DMS153 treated with DMSO at 0.1 percent for 48 hours (cell line): ENCODE results near the gene LCN10.
"Not testable (repeated sequence)": the region's sequence is repeated elsewhere in the genome, so short reads cannot be mapped to it uniquely, and the experiment has no call there.

ENCODE experiments used
- DNase-seq: peaks from one replicate; lab custom pipeline; 2025; ENCODE audit not compliant: unreplicated experiment; lab: John Stamatoyannopoulos, UW

Gene LCN10

GRCh38 chr9:136704741-136705140, 38.0 kb downstream of the LCN10 start:
- DNase-seq, result not testable (repeated sequence)

- no peak for DNase-seq
Measured at GRCh38 chr9:136703276-136703860, 39.4 kb downstream of the LCN10 start.

- no peak for DNase-seq
Measured at GRCh38 chr9:136701668-136702053, 41.1 kb downstream of the LCN10 start.

GRCh38 chr9:136700959-136701667, 41.6 kb downstream of the LCN10 start:
- no peak for DNase-seq

DNA sequence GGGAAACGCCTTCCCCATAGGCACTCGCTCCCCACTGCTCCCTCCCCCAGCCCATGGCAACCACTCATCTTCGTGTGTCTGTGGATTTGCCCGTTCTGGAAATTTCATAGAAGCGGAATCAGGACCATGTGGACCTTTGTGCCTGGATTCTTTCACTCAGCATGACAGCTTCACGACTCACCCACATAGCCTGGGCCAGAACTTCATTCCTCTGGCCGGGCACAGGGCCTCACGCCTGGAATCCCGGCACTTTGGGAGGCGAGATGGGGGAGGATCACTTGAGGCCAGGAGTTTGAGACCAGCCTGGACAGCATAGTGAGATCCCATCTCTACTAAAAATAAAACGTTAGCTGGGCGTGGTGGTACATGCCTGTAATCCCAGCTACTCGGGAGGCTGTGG, 42.4 kb downstream of the LCN10 start:
- DNase-seq, result no peak

DNA sequence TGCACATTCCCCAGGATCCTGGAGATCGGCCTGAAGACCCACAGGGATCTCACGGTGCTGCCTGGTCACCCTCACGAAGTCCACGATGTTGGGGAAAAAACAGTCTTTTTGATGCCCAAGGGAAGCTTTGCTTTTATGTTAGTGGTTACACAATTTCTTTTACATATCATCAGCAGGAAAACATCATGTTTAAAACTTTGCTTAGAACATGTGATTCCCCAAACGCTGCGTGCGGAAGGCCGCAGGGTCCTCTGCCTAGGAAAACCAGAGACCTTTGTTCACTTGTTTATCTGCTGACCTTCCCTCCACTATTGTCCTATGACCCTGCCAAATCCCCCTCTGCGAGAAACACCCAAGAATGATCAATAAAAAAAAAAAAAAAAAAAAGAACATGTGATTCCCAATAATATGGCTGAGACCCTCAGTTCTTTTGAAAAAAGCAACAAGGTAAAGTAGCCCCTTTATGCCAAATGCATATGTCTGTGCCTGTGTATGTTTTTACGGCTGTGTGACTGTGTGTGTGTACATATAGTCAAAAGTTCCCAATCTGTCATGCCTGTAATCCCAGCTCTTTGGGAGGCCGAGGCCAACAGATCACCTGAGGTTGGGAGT, 44.0 kb downstream of the LCN10 start:
- no peak for DNase-seq

DNA sequence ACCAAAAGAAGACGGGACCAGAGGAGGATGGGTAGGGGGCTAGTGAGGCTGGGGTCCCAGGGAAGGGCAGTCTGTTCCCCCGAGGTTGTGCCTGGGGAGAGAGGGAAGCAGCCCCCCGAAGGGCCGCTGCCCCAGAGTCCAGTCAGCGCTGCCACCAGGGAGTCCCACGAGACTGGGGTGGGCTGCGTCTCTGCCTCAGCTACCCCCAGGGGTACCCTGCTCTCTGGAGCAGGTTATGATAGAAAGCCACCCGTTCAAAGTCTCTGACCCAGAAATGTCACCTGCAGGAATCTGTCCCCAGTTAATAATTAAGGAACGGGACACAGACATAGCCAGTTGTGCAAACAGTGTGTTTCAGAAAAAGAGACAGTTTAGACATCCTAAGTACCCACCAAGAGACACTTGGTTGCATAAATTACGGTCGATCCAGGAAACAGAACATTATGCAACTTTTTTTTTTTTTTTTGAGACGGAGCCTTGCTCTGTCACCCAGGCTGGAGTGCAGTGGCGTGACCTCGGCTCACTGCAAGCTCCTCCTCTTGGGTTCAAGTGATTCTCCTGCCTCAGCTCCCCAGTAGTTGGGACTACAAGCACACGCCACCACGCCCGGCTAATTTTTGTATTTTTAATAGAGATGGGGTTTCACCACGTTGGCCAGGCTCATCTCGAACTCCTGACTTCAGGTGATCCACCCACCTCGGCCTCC, 44.8 kb downstream of the LCN10 start:
- DNase-seq, result no peak

DNA sequence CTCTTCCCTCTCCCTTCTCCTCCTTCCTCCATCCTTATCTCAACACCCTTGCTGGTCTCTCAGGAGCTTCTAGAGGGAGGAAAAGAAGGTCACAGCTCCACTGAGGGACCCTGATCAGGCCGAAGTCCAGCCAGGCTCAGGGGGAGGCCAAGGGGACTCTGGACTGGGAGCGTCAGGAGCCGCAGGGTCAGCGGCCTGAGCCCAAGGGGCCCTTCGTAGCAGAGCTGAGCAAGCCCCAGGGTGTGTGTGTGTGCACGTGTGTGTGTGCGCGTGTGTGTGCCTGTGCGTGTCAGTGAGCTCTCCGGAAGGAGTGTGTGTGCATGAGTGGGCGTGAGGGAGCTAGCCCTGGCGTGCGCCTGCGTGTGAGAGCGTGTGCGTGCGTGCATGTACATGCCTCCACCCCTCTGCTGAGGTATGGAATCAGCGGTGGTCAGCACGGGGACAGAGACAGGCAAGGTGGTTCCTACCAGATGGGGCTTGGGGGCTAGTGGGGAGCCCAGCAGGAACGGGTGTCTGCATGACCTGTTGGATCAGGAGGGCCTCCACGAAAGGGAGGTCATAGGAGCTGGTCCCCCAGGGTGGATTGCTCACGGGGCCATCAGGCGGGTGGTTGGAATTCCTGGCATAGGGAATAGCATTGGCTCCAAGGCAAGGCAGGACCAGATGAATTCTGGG, 45.5 kb downstream of the LCN10 start:
- DNase-seq, result no peak

DNA sequence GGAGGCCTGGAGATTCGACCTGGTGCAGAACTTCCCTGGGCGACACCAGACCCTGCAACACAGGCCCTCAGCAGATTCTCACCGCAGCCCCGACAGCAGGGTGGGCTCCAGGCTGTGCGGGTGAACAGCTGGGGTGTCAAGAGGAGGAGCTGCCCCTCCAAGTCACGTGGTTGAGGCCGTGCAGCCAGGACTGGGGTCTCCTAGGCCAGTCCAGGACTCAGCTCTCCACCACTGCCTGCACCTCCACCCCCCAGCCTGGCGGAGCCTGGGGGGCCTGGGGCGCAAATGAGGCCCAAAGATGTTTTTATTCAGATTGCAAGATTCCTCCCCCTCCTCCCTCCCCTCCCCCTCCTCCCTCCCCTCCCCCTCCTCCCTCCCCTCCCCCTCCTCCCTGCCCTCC, 46.2 kb downstream of the LCN10 start:
- DNase-seq, result no peak

GRCh38 chr9:136695955-136696354, 46.8 kb downstream of the LCN10 start:
- DNase-seq, result peak; percentile 25

DNA sequence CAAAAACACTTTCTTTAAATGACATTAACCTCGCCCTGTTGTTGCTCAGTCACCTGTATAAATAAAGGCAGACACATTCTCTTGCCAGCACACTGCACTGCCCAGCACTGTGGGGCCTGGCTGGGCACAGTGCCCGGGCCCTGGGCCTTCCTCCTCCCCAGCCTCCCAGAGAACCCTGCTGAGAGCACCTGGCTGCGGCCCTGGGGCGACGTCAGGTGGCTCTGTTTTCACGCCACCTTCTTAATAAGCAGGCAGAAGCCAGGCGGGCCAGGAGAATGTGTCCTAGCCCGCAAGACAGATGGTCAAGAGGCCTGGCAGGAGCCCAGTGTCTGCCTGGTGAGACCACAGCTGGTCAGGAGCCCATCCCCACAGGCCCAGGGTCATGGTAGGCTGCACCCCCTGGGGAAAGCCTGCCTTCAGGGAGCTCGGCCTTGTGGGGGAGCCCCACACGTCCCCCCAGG, 47.3 kb downstream of the LCN10 start:
- peak; percentile 89 for DNase-seq

DNA sequence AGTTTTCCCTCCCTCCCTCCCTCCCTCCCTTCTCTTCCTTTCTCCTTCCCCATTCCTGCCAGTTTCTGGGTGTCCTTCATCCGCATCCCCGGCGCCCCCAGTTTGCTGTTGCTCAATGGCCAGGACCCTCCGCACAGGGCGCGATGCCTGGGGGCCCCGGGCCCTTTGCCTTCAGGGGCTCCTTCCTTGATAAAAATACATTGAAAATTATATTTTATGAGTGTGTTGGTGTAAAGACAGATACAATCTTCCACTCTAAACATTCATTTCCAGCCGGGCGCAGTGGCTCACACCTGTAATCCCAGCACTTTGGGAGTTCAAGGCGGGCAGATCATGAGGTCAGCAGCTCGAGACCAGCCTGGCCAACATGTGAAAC, 47.9 kb downstream of the LCN10 start:
- no peak for DNase-seq

DNA sequence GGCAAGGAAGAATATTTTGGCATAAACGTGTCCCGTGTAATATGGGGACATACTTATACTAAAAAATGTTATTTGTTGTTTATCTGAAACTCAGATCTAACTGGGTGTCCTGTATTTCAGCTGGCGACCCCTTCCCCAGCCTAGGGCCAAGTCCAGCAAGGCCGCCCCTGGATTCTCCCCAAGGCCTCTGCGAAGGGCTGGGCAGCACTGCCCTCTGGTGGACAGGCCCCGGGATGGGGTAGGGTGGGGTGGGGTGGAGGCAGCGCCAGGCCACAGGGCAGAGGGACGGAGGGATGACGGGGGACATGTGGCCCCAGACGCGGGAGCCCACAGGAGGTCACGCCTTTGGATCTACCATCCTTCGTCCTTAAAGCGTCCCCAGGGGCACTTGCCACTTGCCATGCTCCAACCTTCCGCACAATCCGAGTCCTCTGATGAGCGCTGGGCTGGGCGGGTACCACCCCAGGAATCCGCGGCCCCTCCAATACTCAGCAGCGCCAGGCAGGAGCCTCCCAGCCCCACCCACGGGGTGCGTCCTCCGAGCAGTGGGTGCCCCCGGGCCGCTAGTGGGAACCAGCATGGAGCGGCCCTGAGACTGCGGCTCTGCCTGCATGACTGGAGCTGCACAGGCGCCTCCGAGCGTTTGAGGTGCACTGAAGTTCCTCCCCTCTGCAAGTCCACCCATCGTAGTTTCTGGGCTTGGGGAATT, 48.4 kb downstream of the LCN10 start:
- DNase-seq, result peak; percentile 50

DNA sequence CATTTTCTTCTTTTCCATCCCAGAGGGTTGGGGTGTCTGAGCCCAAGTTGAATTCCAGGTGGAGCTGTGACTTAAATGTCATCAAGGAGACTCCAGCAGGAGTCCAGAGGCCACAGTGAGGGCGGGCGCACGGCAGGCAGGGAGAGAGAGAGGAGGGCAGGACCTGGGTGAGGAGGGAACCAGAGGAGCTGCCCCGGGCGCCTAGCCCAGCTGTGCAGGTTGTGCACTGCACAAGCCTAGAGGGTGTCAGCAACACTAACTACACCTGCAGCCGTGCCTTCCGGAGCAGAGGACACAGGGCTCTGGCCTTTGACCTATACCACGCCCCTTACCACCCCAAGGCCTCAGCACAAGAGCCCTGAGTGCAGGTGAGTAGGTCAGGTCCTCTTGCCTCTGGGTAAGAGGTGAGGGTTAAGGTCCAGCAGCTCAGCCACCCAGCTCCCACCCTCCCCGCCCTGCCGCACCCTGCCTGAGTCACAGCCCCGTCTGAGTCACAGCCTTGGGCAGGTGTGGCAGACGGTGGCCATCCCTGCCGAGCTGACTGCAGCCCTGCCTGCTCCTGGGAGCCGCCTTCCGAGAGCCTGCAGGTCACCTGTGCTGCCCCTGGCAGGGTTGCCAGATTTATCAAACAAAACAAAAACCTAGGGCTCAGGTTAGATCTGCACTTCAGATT, 49.1 kb downstream of the LCN10 start:
- no peak for DNase-seq

GRCh38 chr9:136693135-136693489, 49.6 kb downstream of the LCN10 start:
- DNase-seq, result no peak

DNA sequence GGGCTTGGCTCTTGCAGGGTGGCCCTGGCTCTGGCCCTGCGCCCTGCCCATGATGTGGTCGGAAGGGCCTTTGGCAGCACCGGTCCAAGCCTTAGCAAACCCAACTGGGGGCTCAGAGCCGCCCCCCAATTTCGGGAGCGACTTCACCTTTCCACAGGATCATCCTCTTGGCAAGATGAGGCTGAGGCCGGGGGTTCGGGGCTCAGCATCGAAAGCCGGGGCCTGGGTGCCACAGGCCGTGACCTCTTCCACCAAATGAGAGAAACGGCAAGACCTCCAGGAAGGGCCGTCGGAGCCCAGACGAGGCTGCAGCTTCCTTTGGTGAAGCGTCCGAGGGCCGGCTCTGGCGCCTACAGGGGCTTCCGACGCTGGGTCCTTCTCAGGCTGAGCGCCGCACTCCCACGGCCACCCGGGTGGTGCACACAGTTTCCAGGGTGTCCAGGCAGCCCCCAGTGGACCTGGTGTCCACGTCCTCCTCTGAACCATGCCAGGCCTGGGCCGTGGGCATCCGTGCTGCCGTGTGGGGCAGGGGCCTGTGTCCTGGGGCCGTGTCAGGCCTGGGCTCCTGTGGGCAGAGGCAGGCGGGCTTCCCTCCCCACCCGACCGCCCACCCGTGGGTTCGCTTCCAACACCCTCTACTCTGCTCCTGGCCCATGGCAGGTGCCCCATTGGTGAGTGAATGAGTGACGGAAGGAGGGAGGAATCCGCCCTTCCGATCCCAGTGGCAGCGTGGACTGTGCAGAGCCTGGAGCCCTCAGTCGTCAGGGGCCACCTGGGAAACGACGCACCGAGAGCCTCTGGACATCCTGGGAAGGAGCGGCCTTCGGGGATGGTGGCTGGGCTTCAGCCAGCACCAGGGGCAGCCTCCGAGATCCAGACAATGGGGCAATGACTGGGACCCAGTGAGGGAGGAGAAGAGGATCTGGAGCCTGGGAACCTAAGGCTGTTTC, 50.3 kb downstream of the LCN10 start:
- DNase-seq, result no peak

DNA sequence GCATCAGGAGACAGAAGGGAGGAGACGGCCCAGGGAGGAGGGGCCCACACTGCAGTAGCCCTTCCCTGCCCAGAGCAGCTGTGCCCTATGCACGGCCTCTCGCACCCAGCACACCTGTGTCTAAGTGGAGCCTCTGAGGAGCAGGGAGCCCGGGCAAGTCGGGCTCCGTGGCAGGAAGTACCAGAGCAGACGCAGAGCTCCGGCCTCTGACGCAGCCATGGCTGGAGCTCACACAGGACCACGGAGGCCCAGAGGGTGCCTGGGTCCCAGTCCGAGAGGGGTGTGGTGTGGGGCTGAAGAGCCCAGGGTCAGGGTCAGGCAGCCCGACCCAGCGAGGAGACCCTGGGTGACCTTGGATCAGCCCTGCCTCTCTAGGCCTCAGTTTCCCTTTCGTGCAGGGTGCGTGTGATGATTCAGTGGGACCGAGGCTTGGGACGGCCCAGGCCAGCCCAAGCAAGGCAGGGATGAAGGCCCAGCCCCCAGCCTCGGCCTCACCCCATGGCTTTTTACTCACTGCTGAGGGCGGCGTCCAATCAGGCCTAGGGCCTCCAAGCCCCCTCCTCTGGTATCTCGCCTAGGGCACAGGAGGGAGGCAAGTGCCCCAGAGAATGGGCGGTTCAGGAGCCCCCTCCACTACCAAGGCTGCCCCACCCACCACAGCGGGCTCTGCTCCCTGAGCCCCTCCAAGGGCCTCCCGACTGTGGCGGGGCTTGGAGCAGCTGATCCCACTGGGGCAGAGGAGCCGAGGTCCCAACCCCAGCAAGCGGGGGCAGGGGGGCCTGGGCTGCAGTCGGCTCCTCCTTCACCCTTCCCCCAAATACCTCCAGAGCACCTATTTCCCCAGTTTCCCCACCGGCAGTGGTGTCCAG, 51.2 kb downstream of the LCN10 start:
- DNase-seq, result no peak

- peak; percentile 75 for DNase-seq
Measured at GRCh38 chr9:136690806-136691261, 51.9 kb downstream of the LCN10 start.
